KMS-11 (cell line): Measurements from ENCODE around the gene PIN1.

ENCODE experiments used
- H2AFZ ChIP-seq: fragments of 200-600 bp; sonication (generic); 2 replicates; pipeline ENCODE4 v1.6.1; 2016; ENCODE audit warnings: antibody characterized with exemption, mixed run types, low read depth
- H3K27ac ChIP-seq: fragments of 200-600 bp; sonication (generic); 2 replicates; pipeline ENCODE4 v1.6.1; 2016; ENCODE audit warnings: mild to moderate bottlenecking, mixed run types
- H3K27me3 ChIP-seq: fragments of 200-600 bp; sonication (generic); 2 replicates; pipeline ENCODE4 v1.6.1; 2017; ENCODE audit warnings: mild to moderate bottlenecking, low read depth, mixed run types, moderate library complexity; ENCODE audit not compliant: insufficient read depth
- H3K36me3 ChIP-seq: fragments of 200-600 bp; sonication (generic); 2 replicates; pipeline ENCODE4 v1.6.1; 2017; ENCODE audit warnings: mild to moderate bottlenecking, mixed run types; ENCODE audit not compliant: insufficient read depth
- H3K4me1 ChIP-seq: fragments of 200-600 bp; sonication (generic); 2 replicates; pipeline ENCODE4 v1.6.1; 2016; ENCODE audit warnings: mild to moderate bottlenecking, low read depth, mixed run types; ENCODE audit not compliant: poor library complexity, severe bottlenecking
- H3K4me2 ChIP-seq: fragments of 200-600 bp; sonication (generic); 2 replicates; pipeline ENCODE4 v1.7.0; 2016; ENCODE audit warnings: mild to moderate bottlenecking, mixed run types
- H3K4me3 ChIP-seq: fragments of 200-600 bp; sonication (generic); IDR thresholded peaks from 2 replicates; pipeline ENCODE4 v1.6.1; 2017; ENCODE audit warnings: low read depth, low read length, mixed read lengths; ENCODE audit not compliant: insufficient read depth
- H3K79me2 ChIP-seq: fragments of 200-600 bp; sonication (generic); 2 replicates; pipeline ENCODE4 v1.6.1; 2016; ENCODE audit warnings: low read depth, mixed run types; ENCODE audit not compliant: insufficient read depth
- H3K9ac ChIP-seq: fragments of 200-600 bp; sonication (generic); 2 replicates; pipeline ENCODE4 v1.6.1; 2016; ENCODE audit warnings: mild to moderate bottlenecking, mixed run types
- H4K20me1 ChIP-seq: fragments of 200-600 bp; sonication (generic); 2 replicates; pipeline ENCODE4 v1.6.1; 2016; ENCODE audit warnings: mild to moderate bottlenecking, mixed run types; ENCODE audit not compliant: insufficient read depth
- TF ChIP-seq, protein P1 (sequence below): fragments of 200-600 bp; sonication (generic); conservative IDR thresholded peaks from 2 replicates; pipeline ENCODE4 v1.6.1; 2017; ENCODE audit warnings: low read depth, mild to moderate bottlenecking, antibody characterized with exemption, low read length, moderate library complexity, mixed read lengths

Gene PIN1

GRCh38 chr19:9823816-9824215 lies 11.3 kb upstream of the PIN1 start:
- no peaks in the 10 kb centered on the region for H4K20me1 ChIP-seq
- peak overlapping the region; percentile 66 for H3K27ac ChIP-seq
- H3K4me1 ChIP-seq: peaks cover 68% of the 10 kb centered on the region
- TF ChIP-seq, protein P1, sequence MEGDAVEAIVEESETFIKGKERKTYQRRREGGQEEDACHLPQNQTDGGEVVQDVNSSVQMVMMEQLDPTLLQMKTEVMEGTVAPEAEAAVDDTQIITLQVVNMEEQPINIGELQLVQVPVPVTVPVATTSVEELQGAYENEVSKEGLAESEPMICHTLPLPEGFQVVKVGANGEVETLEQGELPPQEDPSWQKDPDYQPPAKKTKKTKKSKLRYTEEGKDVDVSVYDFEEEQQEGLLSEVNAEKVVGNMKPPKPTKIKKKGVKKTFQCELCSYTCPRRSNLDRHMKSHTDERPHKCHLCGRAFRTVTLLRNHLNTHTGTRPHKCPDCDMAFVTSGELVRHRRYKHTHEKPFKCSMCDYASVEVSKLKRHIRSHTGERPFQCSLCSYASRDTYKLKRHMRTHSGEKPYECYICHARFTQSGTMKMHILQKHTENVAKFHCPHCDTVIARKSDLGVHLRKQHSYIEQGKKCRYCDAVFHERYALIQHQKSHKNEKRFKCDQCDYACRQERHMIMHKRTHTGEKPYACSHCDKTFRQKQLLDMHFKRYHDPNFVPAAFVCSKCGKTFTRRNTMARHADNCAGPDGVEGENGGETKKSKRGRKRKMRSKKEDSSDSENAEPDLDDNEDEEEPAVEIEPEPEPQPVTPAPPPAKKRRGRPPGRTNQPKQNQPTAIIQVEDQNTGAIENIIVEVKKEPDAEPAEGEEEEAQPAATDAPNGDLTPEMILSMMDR: no peak
- peaks cover 3% of the 10 kb centered on the region; the same call in 1 of the 2 replicates for H3K36me3 ChIP-seq
- no peak overlapping the region for H3K4me3 ChIP-seq
- peak overlapping the region; percentile 75 for H3K4me2 ChIP-seq
- peaks cover 38% of the 10 kb centered on the region for H3K79me2 ChIP-seq
- H3K9ac ChIP-seq: peak overlapping the region; percentile 4; the same call in 1 of the 2 replicates
- no peaks in the 10 kb centered on the region for H3K27me3 ChIP-seq
- no peak overlapping the region for H2AFZ ChIP-seq

DNA sequence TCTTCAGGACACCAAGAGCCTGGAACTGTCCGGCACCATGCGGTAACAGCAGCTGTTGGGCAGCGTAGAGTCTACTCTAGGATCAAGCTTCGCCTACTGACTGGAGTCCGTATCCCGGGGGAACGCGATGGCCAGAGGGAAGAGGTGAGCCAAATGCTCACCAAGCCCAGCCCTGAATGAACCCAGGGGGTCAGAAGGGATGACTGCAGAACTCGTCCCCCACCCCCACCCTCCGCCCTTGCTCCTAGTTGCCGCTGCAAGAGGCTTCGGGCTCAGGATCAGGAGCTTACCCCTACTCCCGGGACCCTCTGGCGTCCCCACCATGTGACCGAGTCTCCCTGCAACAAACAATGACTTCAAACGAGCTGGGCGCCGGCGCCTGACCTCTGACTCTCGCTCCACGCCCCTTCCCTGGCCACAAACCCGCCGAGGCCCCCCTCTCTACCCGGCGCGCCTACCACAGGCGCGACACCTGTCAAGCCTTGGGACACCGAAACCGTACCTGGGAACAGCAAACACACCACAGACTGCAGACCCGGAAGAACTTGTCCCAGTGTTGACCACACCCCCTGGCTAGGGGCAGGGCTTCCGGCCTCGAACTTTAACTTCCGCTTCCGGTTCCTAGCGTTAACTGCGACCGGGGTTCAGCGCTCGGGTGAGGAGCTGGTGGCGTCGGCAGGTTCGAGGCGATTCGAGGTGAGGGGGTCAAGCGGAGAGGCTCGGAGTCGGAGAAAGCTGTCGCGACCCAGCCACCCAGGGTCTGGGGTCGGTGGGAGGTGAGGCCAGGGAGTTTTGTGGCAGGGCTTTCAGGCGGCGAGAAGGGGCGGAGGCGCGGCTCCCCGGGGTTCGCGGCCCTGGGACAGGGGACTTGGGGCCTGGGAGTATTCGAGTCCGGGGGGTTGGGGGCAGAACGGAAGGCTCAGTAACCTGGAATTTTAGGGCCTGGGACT lies 7.6 kb upstream of the PIN1 start, which contains the start of gene UBL5:
Gene UBL5, plus strand, starts transcription at position 630 of the 950 bp plus-strand sequence. CDS start 420 bp downstream, outside the sequence.
- peaks cover 64% of the 10 kb centered on the region for H3K79me2 ChIP-seq

DNA sequence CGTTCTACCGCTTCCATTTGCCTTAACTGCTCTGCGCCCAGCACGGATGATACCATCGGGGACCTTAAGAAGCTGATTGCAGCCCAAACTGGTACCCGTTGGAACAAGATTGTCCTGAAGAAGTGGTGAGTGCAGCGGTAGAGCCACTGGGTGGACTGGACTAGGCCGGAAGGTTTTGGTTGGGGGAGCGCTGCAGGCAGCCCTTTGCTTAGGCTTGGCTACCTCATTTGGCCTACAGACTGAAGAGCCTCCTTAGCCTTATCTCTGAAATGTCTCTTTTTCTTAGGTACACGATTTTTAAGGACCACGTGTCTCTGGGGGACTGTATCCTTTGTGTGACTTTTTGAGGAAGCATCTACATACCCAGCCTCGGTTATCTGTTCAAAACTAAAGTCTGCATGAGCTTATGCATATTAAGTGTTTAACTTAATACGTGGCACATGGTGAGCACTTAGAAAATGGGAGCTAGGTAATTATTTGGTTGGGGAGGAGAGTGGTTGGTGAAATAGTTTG lies 6.5 kb upstream of the PIN1 start:
- Histone ChIP-seq H3K4me2 (peak overlapping the region; percentile 79), H3K4me1 (peaks cover 39% of the 10 kb centered on the region), H2AFZ (no peak overlapping the region), H3K36me3 (peaks cover 3% of the 10 kb centered on the region; the same call in 1 of the 2 replicates), H3K27me3 (no peaks in the 10 kb centered on the region), H3K4me3 (no peak overlapping the region), H4K20me1 (no peaks in the 10 kb centered on the region), H3K27ac (no peak overlapping the region), H3K79me2 (peaks cover 64% of the 10 kb centered on the region), H3K9ac (peak overlapping the region; percentile 64; the same call in 1 of the 2 replicates)
- TF ChIP-seq, protein P1: no peak

More for the DNA sequence above, 7.6 kb upstream of the PIN1 start, which contains the start of gene UBL5:
- Histone ChIP-seq H3K27me3 (no peaks in the 10 kb centered on the region), H3K4me2 (peak within 1 kb of the TSS; percentile 79), H3K9ac (peak within 1 kb of the TSS; percentile 64), H3K4me1 (peaks cover 50% of the 10 kb centered on the region), H4K20me1 (no peaks in the 10 kb centered on the region), H3K27ac (peak within 1 kb of the TSS; percentile 72), H2AFZ (peak within 1 kb of the TSS; percentile 28), H3K36me3 (peaks cover 3% of the 10 kb centered on the region; the same call in 1 of the 2 replicates), H3K4me3 (peak within 1 kb of the TSS; percentile 11)
- TF ChIP-seq, protein P1: no peak

DNA sequence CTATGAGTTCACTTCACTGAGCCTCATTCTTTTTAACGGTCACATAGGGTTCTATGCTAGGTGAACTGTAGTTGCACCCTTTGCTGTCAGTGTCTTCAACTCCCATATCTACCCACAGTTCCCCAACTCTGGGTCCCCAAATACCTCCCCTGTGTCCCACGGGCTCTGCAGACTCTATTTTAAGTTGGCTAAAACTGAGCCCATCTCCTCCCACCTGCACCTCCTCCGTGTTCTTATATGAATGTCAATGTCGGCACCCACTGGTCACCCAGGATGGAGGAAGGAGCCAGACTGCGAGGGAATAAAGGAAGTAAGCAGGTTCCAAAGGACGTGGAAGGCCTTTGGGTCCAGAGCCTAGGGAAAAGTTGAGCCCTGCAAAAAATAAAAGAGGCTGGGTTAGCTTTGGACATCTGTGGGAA lies 802 bp upstream of the PIN1 start:
- TF ChIP-seq, protein P1: no peak
- Histone ChIP-seq H2AFZ (no peak overlapping the region), H3K27ac (no peak overlapping the region), H4K20me1 (no peaks in the 10 kb centered on the region), H3K4me2 (no peak overlapping the region), H3K4me3 (no peak overlapping the region), H3K27me3 (no peaks in the 10 kb centered on the region), H3K79me2 (peaks cover 50% of the 10 kb centered on the region), H3K9ac (no peak overlapping the region), H3K4me1 (peaks cover 11% of the 10 kb centered on the region), H3K36me3 (0 out of 2 replicates have a peak, but pooled peaks cover 3% of the 10 kb centered on the region)
